Tibial artery (tissue), 4 donors: ENCODE results near the gene PHKA2.

ENCODE experiments used
- DNase-seq, 2 donors: peaks; one replicate each; pipeline ENCODE4 v3.0.0-alpha.2; 2019
- H3K27ac ChIP-seq, 2 donors: fragments of 200-600 bp; sonication (generic) in 1 of 2; 1 replicate in 1 of 2; 2 replicates in 1 of 2; pipeline ENCODE4 v1.5.1; 2018 to 2019; ENCODE audit warnings: mild to moderate bottlenecking in 1 of 2
- H3K27me3 ChIP-seq, 2 donors: fragments of 200-600 bp; sonication (generic) in 1 of 2; one replicate each; pipeline versions ENCODE4 v1.5.1 to v1.6.0; 2016 to 2019
- H3K36me3 ChIP-seq, 3 donors: fragments of 200-600 bp; sonication (generic) in 2 of 3; one replicate each; pipeline ENCODE4 v1.5.1; 2016 to 2019; ENCODE audit warnings: mild to moderate bottlenecking in 2 of 3
- H3K4me1 ChIP-seq, 4 donors: fragments of 200-600 bp; sonication (generic) in 2 of 4; 1 replicate in 3 of 4; 2 replicates in 1 of 4; pipeline ENCODE4 v1.5.1; 2016 to 2019
- H3K4me3 ChIP-seq, 2 donors: fragments of 200-600 bp; sonication (generic) in 1 of 2; 1 replicate in 1 of 2; 2 replicates in 1 of 2; pipeline ENCODE4 v1.5.1; 2018 to 2019; ENCODE audit warnings: mild to moderate bottlenecking in 2 of 2
- H3K9me3 ChIP-seq, 3 donors: fragments of 200-600 bp; sonication (generic) in 1 of 3; one replicate each; pipeline ENCODE4 v1.5.1; 2016 to 2019
- CTCF ChIP-seq, 2 experiments: fragments of 200-600 bp in 1 of 2; fragments of 450-650 bp in 1 of 2; IDR thresholded peaks; one replicate each; pipeline ENCODE4 v1.5.1; 2017 to 2019; ENCODE audit warnings: antibody characterized with exemption in 2 of 2, mild to moderate bottlenecking in 1 of 2, moderate library complexity in 1 of 2
- intact Hi-C: fragments of 100-400 bp; cut with DNase I; formaldehyde crosslinking; loops from one replicate; pipeline ENCODE4 v1.15.0; 2023; ENCODE audit warnings: low total_unique reads

The PHKA2 gene

GRCh38 chrX:18971506-18971905, 12.4 kb downstream of the PHKA2 start:
- Histone ChIP-seq H3K27me3 (no peaks in the 10 kb centered on the region), H3K4me1 (no peaks in the 10 kb centered on the region), H3K4me3 (no peak overlapping the region), H3K27ac (no peak overlapping the region), H3K36me3 (no peaks in the 10 kb centered on the region), H3K9me3 (no peaks in the 10 kb centered on the region)
- no peak for DNase-seq
- intact Hi-C loops: no loop called here
- no peak for TF ChIP-seq CTCF (IDR thresholded peaks at IDR 0.05)

- H3K36me3 ChIP-seq: no peaks in the 10 kb centered on the region
- TF ChIP-seq CTCF (IDR thresholded peaks at IDR 0.05): no peak
- H3K4me3 ChIP-seq: no peak overlapping the region
Measured at GRCh38 chrX:18970465-18970864, 13.4 kb downstream of the PHKA2 start.

GRCh38 chrX:18966624-18967023, 17.3 kb downstream of the PHKA2 start:
- no peaks in the 10 kb centered on the region for H3K4me1 ChIP-seq
- no peaks in the 10 kb centered on the region for H3K9me3 ChIP-seq
- DNase-seq: no peak
- TF ChIP-seq CTCF (IDR thresholded peaks at IDR 0.05): no peak
- H3K4me3 ChIP-seq: no peak overlapping the region
- H3K27ac ChIP-seq: no peak overlapping the region
- H3K36me3 ChIP-seq: no peaks in the 10 kb centered on the region
- no peaks in the 10 kb centered on the region for H3K27me3 ChIP-seq
- intact Hi-C loops: no loop called here

More at GRCh38 chrX:18970465-18970864, 13.4 kb downstream of the PHKA2 start:
- Histone ChIP-seq H3K9me3 (no peaks in the 10 kb centered on the region), H3K27me3 (no peaks in the 10 kb centered on the region), H3K4me1 (no peaks in the 10 kb centered on the region), H3K27ac (no peak overlapping the region)
- DNase-seq: no peak
- intact Hi-C loops: no loop called here

GRCh38 chrX:18964901-18965300, 19.0 kb downstream of the PHKA2 start:
- DNase-seq: no peak
- Histone ChIP-seq H3K36me3 (no peaks in the 10 kb centered on the region), H3K9me3 (peaks cover 0 to 3% (median 0%) of the 10 kb centered on the region in 3 donors), H3K4me3 (no peak overlapping the region), H3K27ac (no peak overlapping the region), H3K27me3 (no peaks in the 10 kb centered on the region), H3K4me1 (no peaks in the 10 kb centered on the region)
- intact Hi-C loops: no loop called here
- TF ChIP-seq CTCF (IDR thresholded peaks at IDR 0.05): no peak

GRCh38 chrX:18964026-18964425, 19.9 kb downstream of the PHKA2 start:
- DNase-seq: no peak
- Histone ChIP-seq H3K9me3 (peaks cover 0 to 3% (median 0%) of the 10 kb centered on the region in 3 donors), H3K4me1 (no peaks in the 10 kb centered on the region), H3K27me3 (no peaks in the 10 kb centered on the region), H3K4me3 (no peak overlapping the region), H3K27ac (no peak overlapping the region), H3K36me3 (no peaks in the 10 kb centered on the region)
- TF ChIP-seq CTCF (IDR thresholded peaks at IDR 0.05): no peak
- intact Hi-C loops: no loop called here

GRCh38 chrX:18962329-18962728, 21.6 kb downstream of the PHKA2 start:
- Histone ChIP-seq H3K9me3 (peaks cover 0 to 3% (median 0%) of the 10 kb centered on the region in 3 donors), H3K27me3 (no peaks in the 10 kb centered on the region), H3K4me3 (no peak overlapping the region), H3K27ac (no peak overlapping the region), H3K36me3 (no peaks in the 10 kb centered on the region), H3K4me1 (no peaks in the 10 kb centered on the region)
- TF ChIP-seq CTCF (IDR thresholded peaks at IDR 0.05): no peak
- intact Hi-C loops: no loop called here
- no peak for DNase-seq
